SK-N-SH (cell line): Measurements from ENCODE around the gene IFI6. TPM values are rescaled to one million over a fixed set of nuclear protein-coding genes. Genes with fewer than 3 reads are reported as not detected.

ENCODE experiments used
- CTCF ChIA-PET: fragments of 300-600, 350-600 bp; formaldehyde crosslinking; extraction: SDS; loops from one replicate; lab custom pipeline; 2021; lab: Yijun Ruan, JAX
- POLR2A ChIA-PET: fragments of 350-600 bp; sonication (Branson Sonifier 250); formaldehyde crosslinking; extraction: SDS; loops from one replicate; lab custom pipeline; 2020; ENCODE audit warnings: antibody characterized with exemption, inconsistent platforms; lab: Yijun Ruan, JAX
- DNase-seq: peaks from one replicate; pipeline ENCODE4 v3.0.0; 2012
- H2AFZ ChIP-seq: fragments of 200-600 bp; sonication (generic); 2 replicates; pipeline ENCODE4 v1.8.1; 2016; ENCODE audit warnings: antibody characterized with exemption, mild to moderate bottlenecking, low read depth
- H3F3A ChIP-seq: fragments of 200-600 bp; sonication (generic); replicated peaks from 2 replicates; pipeline ENCODE3; 2016; ENCODE audit warnings: antibody characterized with exemption, mild to moderate bottlenecking; ENCODE audit not compliant: insufficient read depth
- H3K27ac ChIP-seq, 2 experiments: fragments of 200-500 bp in 1 of 2; fragments of 200-600 bp in 1 of 2; sonication (Bioruptor generic) in 1 of 2; sonication (generic), shearing (Covaris generic) in 1 of 2; 2 replicates each; pipeline versions ENCODE4 v1.5.1 to v1.6.1; 2014 to 2016; ENCODE audit warnings: low read depth in 2 of 2, inconsistent platforms in 1 of 2, low read length in 1 of 2, mild to moderate bottlenecking in 1 of 2, mixed read lengths in 1 of 2
- H3K27me3 ChIP-seq: fragments of 200-600 bp; sonication (generic), shearing (Covaris generic); 2 replicates; pipeline ENCODE4 v1.6.1; 2016; ENCODE audit warnings: mixed run types; ENCODE audit not compliant: insufficient read depth
- H3K36me3 ChIP-seq, 2 experiments: fragments of 200-500 bp in 1 of 2; fragments of 200-600 bp in 1 of 2; sonication (Bioruptor generic) in 1 of 2; sonication (generic) in 1 of 2; replicated peaks in 1 of 2; 2 replicates each; pipeline versions ENCODE3 to v1.5.1; 2014 to 2016; ENCODE audit warnings: low read length in 1 of 2, mild to moderate bottlenecking in 1 of 2; ENCODE audit not compliant: insufficient read depth in 2 of 2, control insufficient read depth in 1 of 2
- H3K4me1 ChIP-seq, 2 experiments: fragments of 200-500 bp in 1 of 2; fragments of 200-600 bp in 1 of 2; sonication (Bioruptor generic) in 1 of 2; sonication (generic), shearing (Covaris generic) in 1 of 2; 2 replicates each; pipeline versions ENCODE4 v1.5.1 to v1.6.1; 2014 to 2016; ENCODE audit warnings: low read depth in 1 of 2, low read length in 1 of 2, mixed run types in 1 of 2; ENCODE audit not compliant: insufficient read depth in 2 of 2, control insufficient read depth in 1 of 2
- H3K4me2 ChIP-seq: fragments of 200-600 bp; sonication (generic), shearing (Covaris generic); 2 replicates; pipeline ENCODE4 v1.6.1; 2017; ENCODE audit warnings: mixed run types
- H3K4me3 ChIP-seq, 2 experiments: fragments of 200-500 bp in 1 of 2; fragments of 200-600 bp in 1 of 2; sonication (Bioruptor generic) in 1 of 2; sonication (generic), shearing (Covaris generic) in 1 of 2; 2 replicates each; pipeline versions ENCODE4 v1.5.1 to v1.8.1; 2014 to 2016; ENCODE audit warnings: low read depth in 2 of 2, inconsistent platforms in 1 of 2, low read length in 1 of 2, mild to moderate bottlenecking in 1 of 2, mixed read lengths in 1 of 2, moderate library complexity in 1 of 2
- H3K79me2 ChIP-seq: fragments of 200-600 bp; sonication (generic); 2 replicates; pipeline ENCODE4 v1.8.1; 2017; ENCODE audit warnings: mild to moderate bottlenecking; ENCODE audit not compliant: insufficient read depth
- H3K9ac ChIP-seq: fragments of 200-600 bp; sonication (generic); 2 replicates; pipeline ENCODE4 v1.6.1; 2017; ENCODE audit warnings: mixed run types
- H3K9me2 ChIP-seq: fragments of 200-600 bp; sonication (generic); 2 replicates; pipeline ENCODE4 v1.6.1; 2017; ENCODE audit warnings: mixed run types
- H3K9me3 ChIP-seq: fragments of 200-600 bp; sonication (generic); 2 replicates; pipeline ENCODE4 v1.6.1; 2017; ENCODE audit warnings: mixed run types, mild to moderate bottlenecking, moderate library complexity
- H4K20me1 ChIP-seq: fragments of 200-600 bp; sonication (generic); 2 replicates; pipeline ENCODE4 v1.6.1; 2017; ENCODE audit warnings: mild to moderate bottlenecking, mixed run types; ENCODE audit not compliant: insufficient read depth
- EP300 ChIP-seq, 2 experiments: IDR thresholded peaks; 2 replicates each; pipeline versions ENCODE4 v1.4.0 to v1.6.1; 2012; ENCODE audit warnings: borderline replicate concordance in 1 of 2, low read depth in 1 of 2, low read length in 1 of 2
- FOXM1 ChIP-seq: IDR thresholded peaks from 2 replicates; pipeline ENCODE4 v1.4.0; 2012; ENCODE audit warnings: low read depth, mild to moderate bottlenecking
- GABPA ChIP-seq: IDR thresholded peaks from 2 replicates; pipeline ENCODE4 v1.4.0; 2012; ENCODE audit warnings: low read depth, mild to moderate bottlenecking
- GATA2 ChIP-seq: sonication (generic); formaldehyde crosslinking; IDR thresholded peaks from 2 replicates; pipeline ENCODE4 v1.5.0; 2020; ENCODE audit warnings: mild to moderate bottlenecking, missing genetic modification reagents
- JUND ChIP-seq: IDR thresholded peaks from 2 replicates; pipeline ENCODE4 v1.4.0; 2012
- NFIC ChIP-seq: IDR thresholded peaks from 2 replicates; pipeline ENCODE4 v1.4.0; 2012; ENCODE audit warnings: borderline replicate concordance
- RAD21 ChIP-seq: IDR thresholded peaks from 2 replicates; pipeline ENCODE4 v1.6.1; 2012; ENCODE audit warnings: mild to moderate bottlenecking, low read length
- TCF12 ChIP-seq: IDR thresholded peaks from 2 replicates; pipeline ENCODE4 v1.4.0; 2012
- WGBS: methylation state at CpG from one replicate; pipeline ENCODE4 v1.1.6; 2017; ENCODE audit warnings: low lambda C conversion rate; 5-methylcytosine and 5-hydroxymethylcytosine counted together
- polyA plus RNA-seq, 3 experiments: library from polyadenylated mRNA; depleted of rRNA; stranded (reverse); fragments of >200 nt; gene quantifications; 2 replicates each; pipeline ENCODE4 v1.2.3, GENCODE V29; 2012
- TF ChIP-seq, protein P1 (sequence below): IDR thresholded peaks from 2 replicates; pipeline ENCODE4 v1.4.0; 2012; ENCODE audit warnings: low read depth
- TF ChIP-seq, protein P2 (sequence below): fragments of 200-600 bp; sonication (generic); IDR thresholded peaks from 2 replicates; pipeline ENCODE4 v1.6.1; 2017; ENCODE audit warnings: antibody characterized with exemption, mild to moderate bottlenecking, moderate library complexity
- TF ChIP-seq, protein P3 (sequence below): IDR thresholded peaks from 2 replicates; pipeline ENCODE4; 2012
- TF ChIP-seq, protein P4 (sequence below): IDR thresholded peaks from 2 replicates; pipeline ENCODE4 v1.4.0; 2012; ENCODE audit warnings: low read depth, borderline replicate concordance

IFI6 gene
- polyA plus RNA-seq, 1 of the 3 experiments (the other 2 are of a cell fraction), result 35.6 TPM

DNA sequence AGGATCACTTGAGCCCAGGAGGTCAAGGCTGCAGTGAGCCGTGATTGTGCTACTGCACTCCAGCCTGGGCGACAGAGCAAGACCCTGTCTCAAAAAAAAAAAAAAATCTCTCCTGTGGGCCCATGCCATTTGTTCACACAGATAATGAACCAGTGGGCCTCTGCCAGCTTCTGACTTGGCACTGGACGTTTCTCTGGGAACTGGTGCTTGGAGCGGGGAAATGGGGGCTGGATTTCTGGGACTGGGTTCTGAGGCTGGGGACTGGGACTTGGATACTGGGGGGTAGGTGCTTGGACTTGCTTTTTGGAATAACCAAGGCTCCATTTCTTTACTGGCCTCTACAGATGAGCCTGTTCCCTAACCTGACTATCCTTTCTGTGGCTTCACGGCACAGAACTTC is 9.7 kb downstream of the IFI6 start:
- Histone ChIP-seq H3K9me2 (no peaks in the 10 kb centered on the region), H4K20me1 (no peaks in the 10 kb centered on the region), H3K27me3 (no peaks in the 10 kb centered on the region), H3K4me3 (no peak overlapping the region), H3K79me2 (no peaks in the 10 kb centered on the region), H3K4me2 (no peak overlapping the region), H3K9ac (no peak overlapping the region), H3F3A (peaks cover 5% of the 10 kb centered on the region), H3K9me3 (no peaks in the 10 kb centered on the region), H3K27ac (no peak overlapping the region; a peak in 1 of 4 replicates), H3K36me3 (no peaks in the 10 kb centered on the region), H2AFZ (peak overlapping the region; percentile 69; the same call in 1 of the 2 replicates), H3K4me1 (peaks cover 6 to 9% of the 10 kb centered on the region in 2 experiments; a peak in 2 of 4 replicates)
- no peak for DNase-seq
- POLR2A ChIA-PET, result no interaction called here
- CTCF ChIA-PET, result interaction anchor here (0.7 to 18.4 kb wide), 18 partner anchors 10 to 551 kb away, joined by 3 to 526 read pairs (median 5); partner anchors contain the start of genes AHDC1 and IFI6
- TF ChIP-seq GATA2 (no peak), JUND (no peak), FOXM1 (no peak), TCF12 (no peak), EP300 (IDR thresholded peaks at IDR 0.05; ENCODE audit: borderline replicate concordance in 1 of 2, low read depth in 1 of 2, low read length in 1 of 2) (no peak), NFIC (no peak), GABPA (no peak), RAD21 (no peak)
- TF ChIP-seq, protein P1, sequence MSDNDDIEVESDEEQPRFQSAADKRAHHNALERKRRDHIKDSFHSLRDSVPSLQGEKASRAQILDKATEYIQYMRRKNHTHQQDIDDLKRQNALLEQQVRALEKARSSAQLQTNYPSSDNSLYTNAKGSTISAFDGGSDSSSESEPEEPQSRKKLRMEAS, result no peak
- TF ChIP-seq, protein P2, sequence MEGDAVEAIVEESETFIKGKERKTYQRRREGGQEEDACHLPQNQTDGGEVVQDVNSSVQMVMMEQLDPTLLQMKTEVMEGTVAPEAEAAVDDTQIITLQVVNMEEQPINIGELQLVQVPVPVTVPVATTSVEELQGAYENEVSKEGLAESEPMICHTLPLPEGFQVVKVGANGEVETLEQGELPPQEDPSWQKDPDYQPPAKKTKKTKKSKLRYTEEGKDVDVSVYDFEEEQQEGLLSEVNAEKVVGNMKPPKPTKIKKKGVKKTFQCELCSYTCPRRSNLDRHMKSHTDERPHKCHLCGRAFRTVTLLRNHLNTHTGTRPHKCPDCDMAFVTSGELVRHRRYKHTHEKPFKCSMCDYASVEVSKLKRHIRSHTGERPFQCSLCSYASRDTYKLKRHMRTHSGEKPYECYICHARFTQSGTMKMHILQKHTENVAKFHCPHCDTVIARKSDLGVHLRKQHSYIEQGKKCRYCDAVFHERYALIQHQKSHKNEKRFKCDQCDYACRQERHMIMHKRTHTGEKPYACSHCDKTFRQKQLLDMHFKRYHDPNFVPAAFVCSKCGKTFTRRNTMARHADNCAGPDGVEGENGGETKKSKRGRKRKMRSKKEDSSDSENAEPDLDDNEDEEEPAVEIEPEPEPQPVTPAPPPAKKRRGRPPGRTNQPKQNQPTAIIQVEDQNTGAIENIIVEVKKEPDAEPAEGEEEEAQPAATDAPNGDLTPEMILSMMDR, result no peak
- TF ChIP-seq, protein P3, sequence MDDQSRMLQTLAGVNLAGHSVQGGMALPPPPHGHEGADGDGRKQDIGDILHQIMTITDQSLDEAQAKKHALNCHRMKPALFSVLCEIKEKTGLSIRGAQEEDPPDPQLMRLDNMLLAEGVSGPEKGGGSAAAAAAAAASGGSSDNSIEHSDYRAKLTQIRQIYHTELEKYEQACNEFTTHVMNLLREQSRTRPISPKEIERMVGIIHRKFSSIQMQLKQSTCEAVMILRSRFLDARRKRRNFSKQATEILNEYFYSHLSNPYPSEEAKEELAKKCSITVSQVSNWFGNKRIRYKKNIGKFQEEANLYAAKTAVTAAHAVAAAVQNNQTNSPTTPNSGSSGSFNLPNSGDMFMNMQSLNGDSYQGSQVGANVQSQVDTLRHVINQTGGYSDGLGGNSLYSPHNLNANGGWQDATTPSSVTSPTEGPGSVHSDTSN, result no peak
- TF ChIP-seq, protein P4, sequence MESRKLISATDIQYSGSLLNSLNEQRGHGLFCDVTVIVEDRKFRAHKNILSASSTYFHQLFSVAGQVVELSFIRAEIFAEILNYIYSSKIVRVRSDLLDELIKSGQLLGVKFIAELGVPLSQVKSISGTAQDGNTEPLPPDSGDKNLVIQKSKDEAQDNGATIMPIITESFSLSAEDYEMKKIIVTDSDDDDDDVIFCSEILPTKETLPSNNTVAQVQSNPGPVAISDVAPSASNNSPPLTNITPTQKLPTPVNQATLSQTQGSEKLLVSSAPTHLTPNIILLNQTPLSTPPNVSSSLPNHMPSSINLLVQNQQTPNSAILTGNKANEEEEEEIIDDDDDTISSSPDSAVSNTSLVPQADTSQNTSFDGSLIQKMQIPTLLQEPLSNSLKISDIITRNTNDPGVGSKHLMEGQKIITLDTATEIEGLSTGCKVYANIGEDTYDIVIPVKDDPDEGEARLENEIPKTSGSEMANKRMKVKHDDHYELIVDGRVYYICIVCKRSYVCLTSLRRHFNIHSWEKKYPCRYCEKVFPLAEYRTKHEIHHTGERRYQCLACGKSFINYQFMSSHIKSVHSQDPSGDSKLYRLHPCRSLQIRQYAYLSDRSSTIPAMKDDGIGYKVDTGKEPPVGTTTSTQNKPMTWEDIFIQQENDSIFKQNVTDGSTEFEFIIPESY, result no peak
- WGBS, result 86% methylated on average over 5 of the region's 5 CpGs
